ENCODE data around the gene TTC34. TPM values are rescaled to one million over a fixed set of nuclear protein-coding genes. Genes with fewer than 3 reads are reported as not detected.

TTC34 gene
- total RNA-seq, 1 donor from 2014 or later: 0.94 TPM

Other genes with a start within 250 kb of the TTC34 start
- gene TNFRSF14, start 245.3 kb downstream of the TTC34 start, total RNA-seq: 191 and 199 TPM in 2 replicates
- 26.5 and 28.4 TPM in 2 replicates for gene PRXL2B, start 214.9 kb downstream of the TTC34 start, total RNA-seq
- gene MMEL1, start 168.7 kb downstream of the TTC34 start, total RNA-seq: 0.73 and 1.2 TPM in 2 replicates
- not detected in 2 replicates for gene ACTRT2, start 219.8 kb upstream of the TTC34 start, total RNA-seq